GM19240 (cell line): Measurements from ENCODE around the gene NPLOC4.

ENCODE experiments used
- DNase-seq: peaks from one replicate; pipeline ENCODE4 v3.0.0; 2011; ENCODE audit warnings: low spot score; ENCODE audit not compliant: insufficient read length

The NPLOC4 gene

DNA sequence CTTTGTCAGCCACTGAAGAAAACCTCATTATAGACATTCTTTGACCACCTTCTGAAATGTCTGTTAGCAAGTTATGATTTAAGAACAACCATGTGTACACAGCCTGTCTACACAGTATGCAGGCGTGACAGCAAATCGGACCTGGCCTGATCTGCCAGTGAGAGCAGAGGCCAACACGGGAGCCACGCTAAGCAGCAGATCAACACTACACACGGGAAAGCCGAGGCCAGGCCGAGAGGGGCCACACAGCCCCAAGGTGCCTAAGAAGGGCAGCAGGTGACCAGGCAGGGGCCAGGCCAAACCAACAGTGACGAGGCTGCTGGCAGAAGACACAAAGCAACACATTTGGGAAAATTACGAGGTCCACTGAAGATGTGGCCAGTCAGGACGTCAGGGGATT lies 68.5 kb downstream of the NPLOC4 start:
- no peak for DNase-seq

DNA sequence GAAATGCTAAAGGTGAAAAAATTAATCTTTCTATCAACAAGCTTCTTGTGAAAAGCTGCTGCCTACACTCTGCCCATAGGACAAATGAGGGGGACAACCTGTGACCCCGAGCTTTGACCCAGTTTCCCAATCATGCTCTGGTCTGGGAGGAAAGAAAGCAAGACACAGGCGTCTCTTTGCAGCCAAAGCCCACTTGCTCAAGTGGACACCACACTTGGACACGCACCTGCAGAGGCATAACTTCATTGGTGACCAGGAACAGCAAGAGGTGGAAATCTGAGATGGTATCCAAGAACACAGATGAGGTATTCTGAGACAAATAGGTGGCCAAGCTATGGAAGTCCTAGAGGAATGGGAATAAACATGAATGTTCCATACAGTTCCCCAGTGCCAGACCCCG lies 69.7 kb downstream of the NPLOC4 start:
- DNase-seq: no peak

DNA sequence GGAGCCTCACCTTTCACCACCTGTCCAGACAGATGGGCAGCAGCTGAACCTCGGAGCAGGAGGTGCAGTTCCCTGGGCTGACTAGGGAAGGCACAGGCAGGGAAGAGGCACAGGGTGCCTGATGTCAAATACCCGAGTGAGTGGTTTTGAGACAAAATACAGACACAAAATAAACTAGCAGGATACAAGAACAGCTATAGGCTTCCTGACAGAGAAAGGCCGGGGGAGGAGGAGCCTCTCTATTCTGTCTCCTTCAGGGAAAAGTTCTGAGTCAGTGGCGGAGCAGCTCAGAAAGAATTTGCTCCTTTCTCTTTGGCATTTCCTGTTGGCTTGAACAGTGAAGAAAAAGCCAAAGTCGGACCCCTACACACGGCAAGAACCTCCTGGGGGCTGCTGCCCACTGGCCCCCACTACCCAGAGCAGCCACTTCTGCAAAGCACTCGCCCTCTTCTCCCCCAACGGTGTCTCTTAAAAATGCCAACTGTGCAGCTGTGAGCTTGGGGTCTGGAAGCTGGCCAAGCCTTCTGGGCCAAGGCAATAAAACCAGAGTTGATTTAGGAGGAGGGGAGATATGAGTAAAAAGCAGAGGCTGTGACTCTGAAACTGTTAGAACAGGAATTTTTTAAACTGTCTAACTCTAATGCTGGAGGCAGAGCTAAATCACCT lies 70.3 kb downstream of the NPLOC4 start:
- no peak for DNase-seq

DNA sequence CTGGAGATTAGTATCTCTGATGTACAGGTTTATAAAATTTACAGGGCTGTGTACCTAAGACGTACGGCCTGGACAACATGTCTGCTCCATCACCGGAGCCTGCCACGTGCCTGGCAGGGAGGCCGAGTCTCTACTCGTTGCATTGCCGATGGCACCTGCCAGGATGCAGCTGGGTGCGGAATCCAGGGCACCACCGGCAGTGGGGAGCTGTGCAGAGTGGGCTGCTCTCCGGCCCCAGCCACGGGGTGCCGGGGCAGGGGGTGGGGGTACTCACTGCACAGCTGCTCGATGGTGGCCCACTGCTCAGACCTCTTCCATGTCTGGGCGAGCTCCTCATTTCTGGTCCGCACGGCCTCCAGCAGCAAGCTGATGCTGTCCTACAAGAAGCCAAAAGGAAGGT lies 71.7 kb downstream of the NPLOC4 start:
- DNase-seq: no peak

DNA sequence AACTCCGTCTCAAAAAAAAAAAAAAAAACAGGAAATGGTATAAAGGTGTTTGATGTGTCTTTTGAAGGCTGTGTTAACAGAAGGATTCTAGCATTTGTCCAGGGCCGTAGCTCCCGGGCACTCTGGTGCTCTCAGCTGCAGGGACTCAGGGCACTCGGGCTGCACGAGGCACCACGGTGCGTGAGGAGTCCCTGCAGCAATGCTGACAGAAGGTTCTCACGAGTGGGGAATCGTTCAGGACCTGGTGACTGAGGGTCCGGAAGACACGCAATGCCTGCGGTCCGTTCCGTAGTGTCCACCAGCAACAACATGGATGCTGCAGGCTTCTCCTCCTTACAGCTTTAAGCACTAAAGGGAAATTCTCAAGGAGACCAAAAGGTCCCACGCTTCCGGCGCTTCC lies 72.1 kb downstream of the NPLOC4 start:
- DNase-seq: no peak

DNA sequence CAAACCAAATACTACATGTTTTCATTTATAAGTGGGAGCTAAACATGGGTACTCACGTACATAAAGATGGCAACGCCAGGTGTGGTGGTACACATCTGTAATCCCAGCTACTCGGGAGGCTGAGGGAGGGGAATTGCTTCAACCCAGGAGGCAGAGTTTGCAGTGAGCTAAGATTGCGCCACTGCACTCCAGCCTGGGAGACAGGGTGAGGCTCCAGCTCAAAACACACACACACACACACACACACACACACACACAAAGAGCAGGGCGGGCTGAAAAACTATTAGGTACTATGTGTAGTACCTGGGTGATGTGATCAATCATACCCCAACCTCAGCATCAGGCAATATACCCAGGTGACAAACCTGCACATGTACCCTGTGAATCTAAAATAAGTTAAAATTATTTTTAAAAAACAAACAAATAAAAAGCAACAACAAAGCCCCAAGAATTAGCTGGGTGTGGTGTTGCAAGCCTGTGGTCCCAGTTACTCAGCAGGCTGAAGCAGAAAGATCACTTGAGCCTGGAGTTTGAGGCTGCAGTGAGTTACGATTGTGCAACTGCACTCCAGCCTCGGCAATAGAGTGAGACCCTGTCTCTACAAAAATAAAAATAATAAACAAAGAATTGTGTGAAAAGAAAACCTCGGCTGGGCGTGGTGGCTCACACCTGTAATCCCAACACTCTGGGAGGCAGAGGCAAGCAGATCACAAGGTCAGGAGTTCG lies 72.9 kb downstream of the NPLOC4 start:
- DNase-seq: no peak

DNA sequence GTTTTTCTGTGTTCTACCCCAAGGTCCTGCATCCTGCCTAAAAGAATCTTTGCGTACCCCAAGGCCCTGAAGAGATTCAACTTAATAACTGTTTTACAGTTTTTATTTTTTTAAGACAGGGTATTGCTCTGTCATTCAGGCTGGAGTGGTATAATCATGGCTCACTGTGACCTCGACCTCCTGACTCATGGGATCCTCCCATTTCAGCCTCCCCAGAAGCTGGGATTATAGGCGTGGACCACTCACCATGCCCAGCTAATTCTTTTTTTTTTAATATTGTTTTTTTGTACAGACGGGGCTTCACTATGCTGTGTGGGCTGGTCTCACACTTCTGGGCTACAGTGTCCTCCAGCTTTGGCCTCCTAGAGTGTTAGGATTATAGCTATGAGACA lies 75.4 kb downstream of the NPLOC4 start:
- DNase-seq: no peak

DNA sequence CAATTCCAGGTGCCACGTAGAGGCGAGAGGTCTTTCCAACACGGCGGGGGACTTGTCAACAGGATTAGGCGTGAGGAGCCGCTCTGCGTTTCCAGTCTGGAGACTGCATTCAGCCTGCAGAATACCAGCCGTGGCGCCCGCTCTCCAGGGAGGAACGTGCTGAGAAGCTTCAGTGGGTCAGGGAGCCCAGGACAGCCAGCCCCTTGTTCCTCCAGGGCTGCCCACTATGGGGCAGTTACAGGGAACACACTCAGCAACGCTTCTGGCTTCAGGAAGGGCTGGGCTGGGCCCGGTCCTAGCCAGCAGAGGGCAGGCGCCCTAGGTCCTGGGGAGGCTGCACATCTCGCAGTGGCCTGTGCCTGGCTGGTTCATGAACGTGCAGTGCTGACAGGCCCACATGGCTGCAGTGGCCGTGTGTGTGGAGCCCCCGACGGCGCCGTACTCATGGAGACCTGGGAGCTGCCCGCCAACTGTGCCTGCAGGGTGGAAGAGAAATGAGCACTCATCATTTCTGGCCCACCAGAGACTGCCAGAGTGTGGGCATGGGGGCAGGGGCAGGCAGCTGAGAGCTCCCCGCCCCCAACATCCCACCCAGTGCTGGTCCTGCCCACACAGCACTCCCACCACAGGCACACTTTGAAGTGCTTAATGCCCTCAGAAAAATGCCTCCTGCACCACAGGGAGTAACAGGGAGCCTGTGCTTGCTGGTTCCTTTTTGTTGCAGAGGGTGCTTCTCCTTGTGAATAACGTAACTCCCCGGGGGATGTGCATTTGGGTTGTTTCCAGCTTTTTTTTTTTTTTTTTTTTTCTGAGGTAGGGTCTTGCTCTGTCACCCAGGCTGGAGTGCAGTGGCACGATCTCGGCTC lies 77.7 kb downstream of the NPLOC4 start:
- no peak for DNase-seq

DNA sequence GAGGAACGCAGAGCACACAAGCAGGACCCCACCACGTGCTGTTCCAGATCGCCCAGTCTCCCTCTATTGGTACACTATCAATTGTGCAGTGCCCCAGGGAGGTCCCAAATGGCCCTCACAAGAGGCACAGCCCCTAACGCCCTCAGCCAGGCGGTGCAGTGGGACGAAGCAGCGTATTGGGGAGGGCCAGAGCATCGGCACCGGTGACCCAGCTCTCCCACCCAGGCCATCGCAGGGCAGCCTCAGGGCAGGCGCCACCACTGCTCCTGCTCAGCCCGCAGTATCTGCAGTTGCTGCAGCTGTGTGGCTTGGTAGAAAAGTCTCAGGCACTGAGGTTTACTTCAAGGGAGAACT lies 78.8 kb downstream of the NPLOC4 start:
- DNase-seq: no peak

DNA sequence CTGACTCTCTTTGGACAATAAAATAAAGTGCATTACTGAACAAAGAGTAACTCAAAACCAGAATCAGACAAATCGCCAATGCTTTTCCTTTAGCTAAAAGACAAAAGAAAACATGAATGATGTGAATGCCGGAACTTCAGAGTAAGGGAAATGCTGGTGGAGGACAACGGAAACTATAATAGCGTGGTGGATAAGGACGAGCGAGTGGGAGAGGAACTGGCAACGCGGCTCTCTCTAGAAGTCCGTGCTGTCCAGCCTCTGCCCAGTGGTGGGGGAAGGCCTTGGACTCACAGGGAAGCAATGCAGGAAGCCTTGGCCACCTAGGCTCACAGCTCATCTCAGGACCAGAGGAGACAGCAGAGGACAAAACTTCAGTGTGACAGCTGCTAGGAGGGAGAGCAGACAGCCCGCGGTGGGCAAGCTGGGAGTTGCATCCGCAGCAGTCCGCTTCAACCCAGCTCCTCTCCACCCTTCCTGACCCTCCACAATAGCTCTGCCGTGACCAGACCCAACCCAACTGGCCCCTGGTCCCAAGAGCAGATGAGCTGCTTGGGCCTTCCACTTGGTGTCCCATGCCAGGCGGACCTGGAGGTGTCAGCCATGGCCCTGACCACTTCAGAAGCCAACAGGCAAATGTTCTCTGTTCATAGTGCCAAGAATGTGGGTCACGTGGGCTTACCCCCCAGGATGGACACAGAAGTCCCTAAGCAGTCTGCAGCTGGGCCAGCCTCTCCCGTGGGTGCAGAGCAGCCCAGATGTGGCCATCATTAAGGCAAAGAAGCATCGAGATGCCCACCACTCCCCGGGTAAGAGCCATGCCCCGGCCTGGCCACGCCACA lies 79.4 kb downstream of the NPLOC4 start:
- no peak for DNase-seq

DNA sequence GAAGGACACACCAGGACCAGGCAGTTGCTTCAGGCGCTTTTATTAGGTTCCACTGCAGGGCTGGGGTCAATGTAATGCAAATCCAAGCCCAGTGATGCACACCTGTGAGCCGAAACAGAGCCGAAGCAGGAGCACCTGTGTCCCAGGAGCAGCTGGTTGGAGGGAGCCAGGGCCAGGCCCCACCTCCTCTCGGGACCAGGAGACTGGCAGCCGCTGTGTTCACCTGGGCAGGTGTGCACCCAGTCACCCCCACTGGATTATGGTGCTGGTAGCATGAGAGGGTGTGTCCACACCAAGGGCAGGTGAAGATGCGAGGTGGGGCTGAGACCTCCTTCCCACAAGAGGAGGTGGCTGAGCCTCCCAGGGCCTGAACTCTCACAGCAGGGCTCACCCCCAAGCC lies 80.0 kb downstream of the NPLOC4 start:
- no peak for DNase-seq

DNA sequence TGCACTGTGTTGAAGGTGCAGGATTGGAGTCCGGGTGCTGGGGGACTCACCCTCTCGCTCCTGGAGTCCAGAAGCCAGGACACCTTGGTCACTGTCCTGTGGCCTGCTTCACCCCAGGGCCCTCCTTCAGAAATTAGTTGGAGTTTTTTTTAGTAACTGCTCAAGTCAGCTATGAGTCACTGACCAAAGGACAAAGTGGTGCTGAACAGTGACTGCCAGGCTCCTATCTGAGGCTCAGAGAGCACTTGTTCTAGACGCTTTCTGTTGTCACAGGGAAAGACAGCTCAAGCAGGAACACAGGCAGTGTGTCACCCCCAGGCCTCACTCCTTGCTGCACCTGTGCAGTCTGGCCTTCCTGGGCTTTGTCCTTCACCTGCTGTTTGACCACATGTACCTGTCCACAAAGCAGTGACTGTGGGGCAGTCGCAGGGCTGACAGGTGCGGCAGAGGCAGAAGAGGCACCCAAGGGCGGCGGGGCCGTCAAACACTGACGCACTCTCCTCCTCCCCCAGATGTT lies 80.7 kb downstream of the NPLOC4 start:
- DNase-seq: no peak

DNA sequence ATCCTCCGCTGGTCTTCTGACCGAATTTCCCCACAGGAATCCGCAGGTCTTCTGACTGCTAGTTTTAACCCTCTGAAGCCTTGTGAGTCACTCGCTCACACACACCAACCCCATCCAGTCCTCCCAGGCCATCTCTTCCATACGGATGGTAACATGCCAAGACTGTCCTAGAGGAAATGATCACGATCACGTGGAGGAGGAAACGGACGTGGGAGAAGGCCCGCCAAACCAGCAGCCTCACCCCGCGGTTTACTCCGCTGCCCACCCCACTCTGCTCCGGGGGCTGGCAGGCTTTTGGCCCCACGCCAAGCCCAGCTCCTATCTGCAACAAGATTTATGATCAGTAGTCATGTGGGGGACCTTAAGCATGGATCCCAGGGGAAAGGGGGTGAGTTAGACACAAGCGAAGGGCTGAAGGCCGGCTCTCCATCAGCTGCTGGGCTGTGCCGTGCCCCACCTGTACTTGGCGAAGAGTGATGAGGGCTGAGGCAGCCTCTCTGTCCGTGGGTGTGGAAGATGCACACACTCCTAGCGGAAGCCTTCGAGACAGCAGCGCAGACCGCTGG lies 83.2 kb downstream of the NPLOC4 start:
- DNase-seq: no peak

DNA sequence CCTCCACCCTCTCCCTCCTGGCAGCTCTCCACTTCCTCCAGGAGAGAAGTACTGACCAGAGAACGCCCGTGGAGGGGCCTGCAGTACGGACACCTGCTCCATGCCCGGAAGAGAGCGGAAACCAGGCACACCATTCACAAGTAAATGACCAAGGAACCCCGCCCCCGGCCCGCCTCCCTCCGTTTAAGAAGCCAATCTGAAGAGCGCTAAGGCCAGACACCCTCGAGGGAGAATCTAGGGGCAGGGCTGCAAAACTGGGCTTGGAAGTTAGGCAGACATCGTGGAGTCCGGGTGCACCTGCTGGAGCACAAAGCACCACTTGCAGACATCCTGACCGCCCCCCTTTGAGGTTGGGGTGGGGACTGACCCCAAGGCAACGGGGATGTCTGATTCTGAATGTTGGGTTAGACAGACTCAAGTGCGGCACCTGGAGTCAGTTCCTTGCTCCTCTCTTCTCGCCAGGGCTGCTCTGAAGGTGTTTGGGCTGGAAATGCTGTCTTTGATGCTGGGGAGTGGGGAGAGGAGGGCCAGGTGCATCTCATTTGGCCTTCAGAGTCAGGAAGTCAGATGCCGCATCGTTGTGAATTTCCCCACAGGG lies 83.8 kb downstream of the NPLOC4 start:
- DNase-seq: peak; percentile 88

DNA sequence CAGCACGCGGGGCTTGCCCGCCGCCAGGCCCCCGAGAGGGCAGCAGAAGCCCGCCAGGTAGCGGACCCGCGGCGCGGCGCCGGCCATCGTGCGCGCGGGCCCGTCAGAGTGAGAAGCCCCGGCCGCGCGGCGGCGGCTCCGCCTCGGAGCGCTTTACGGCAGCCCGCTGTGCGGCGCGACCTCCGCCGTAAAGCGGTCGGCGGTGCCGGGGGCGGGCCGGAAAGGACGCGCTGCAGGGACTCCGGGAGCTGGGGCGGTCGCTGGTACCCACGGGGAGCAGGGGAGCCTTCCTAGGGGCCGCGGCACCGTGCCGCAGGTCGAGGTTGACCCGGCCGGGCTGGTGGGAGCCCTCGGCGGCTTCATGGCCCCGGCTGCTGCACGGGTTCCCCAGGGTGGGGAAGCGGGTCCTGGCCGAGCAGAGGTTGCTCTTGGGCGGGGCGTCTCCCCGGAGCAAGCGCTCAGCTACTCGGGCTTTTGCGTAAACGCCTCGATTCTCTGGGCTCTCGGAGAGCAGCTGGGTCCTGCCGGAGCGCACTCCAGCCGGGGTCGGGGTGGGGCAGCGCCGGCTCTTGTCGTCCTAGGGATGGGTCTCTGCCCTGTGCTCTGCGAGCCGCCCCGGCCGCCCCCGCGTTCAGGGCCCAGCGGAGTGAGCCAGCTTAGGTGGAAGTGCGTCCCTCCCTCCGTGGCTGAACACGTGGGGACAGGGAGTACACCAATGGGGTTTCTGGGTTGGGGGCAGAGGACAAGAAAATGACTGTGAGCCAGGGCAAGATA lies 84.5 kb downstream of the NPLOC4 start, which contains the start of gene FAAP100:
Gene FAAP100, minus strand, starts transcription at position 110 of the 774 bp plus-strand sequence. Its CDS starts 23 bp downstream, at position 87.
- DNase-seq: peak; percentile 80

DNA sequence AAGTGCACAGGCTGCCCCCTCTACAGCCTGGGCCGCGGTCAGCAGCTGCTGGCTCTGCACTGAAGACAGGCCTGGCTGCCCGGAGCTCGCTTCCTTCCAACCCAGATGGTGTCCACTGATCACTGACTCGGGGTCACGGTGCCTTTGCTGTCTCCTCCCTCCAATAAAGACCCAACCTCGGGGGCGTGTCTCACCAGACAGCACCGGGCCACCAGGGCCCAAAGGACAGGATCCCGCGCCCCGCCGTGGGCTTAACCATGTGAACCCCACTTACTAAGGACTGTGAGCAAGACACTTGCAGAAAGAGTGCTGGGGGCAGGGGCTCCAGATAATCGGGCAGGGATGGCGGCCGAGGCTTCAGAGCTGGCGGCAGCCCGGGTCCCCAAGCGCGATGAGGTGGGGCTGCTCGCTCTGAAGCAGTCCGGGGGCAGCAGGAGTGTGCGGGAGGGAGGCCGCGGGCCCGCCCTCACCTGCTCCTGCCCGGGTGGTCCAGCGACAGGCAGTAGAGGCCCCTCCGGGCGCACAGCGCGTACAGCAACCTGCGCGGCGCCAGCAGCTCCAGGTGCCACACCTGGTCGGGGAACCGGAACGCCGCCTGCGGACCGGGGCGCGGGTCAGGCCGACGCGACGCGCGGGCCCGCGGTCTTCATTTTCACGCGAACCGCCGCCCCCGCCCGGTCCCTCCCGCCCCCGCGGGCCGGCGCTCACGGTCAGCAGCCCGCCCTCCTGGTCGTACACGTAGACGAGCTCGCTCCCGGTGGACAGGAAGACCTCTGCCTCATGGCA lies 85.3 kb downstream of the NPLOC4 start:
- no peak for DNase-seq

DNA sequence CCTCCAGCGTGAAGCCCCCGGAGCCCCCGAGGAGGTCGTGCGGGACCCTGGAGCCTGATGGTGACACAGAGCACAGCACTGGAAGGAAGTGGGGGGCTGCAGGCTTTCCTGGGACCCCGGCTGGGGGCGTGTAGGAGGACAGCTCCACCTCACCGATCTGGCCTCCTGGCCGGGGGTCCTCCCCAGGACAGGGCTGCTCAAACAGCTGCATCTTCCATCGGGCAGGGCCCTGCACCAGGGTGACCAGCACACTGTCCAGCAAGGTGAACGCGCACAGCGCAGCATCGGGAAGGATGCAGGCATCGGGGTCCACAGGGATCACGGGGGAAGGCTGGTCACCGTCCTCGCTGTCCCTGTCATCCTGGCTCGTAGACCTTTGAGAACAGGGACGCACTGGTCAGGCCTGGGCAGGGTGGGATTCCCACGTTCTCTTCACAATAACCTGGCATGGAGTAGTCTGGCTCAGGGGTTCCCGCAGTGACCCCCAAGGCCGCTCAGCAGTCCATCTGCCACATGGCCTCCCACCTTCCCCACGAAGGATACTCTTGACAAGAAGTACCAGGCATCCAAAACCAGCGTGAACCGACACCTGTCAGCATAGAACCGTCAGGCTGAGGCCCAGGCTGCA lies 86.0 kb downstream of the NPLOC4 start:
- DNase-seq: no peak

DNA sequence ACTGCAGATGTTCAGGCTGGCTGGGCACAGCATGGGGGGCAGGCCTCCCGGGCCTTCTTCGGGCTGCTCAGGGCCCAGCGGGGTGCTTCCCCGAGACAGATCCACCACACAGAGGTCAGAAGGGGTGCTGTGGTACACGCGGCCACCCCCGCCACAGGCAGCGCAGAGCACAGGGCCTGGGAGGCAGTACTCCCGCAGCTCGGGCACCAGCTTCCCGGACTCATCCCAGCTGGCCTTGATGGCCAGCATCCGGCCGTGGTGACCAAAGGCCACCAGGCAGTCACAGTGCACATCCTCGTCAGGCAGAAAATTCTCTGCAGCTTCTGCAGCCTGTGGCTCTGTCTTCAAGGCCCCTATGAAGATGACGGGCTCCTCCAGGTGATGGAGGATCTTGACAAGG lies 86.6 kb downstream of the NPLOC4 start:
- no peak for DNase-seq
